HG02610 (cell line): ENCODE results near the gene PCBP4.
"Not testable (repeated sequence)": the region's sequence is repeated elsewhere in the genome, so short reads cannot be mapped to it uniquely, and the experiment has no call there.

Experiments used
- ATAC-seq: cut with Tn5 transposase; IDR thresholded peaks from one replicate; pipeline ENCODE4 v1.9.1; 2021; ENCODE audit warnings: mild to moderate bottlenecking, moderate library complexity; ENCODE audit not compliant: unreplicated experiment

PCBP4 gene

GRCh38 chr3:51995346-51996163 lies 28.3 kb upstream of the PCBP4 start, which contains the start of gene RPL29:
RPL29 (minus strand) TSS chr3:51995895; CDS start chr3:51995461, 434 bp downstream.
- ATAC-seq: peak; percentile 84

GRCh38 chr3:51994530-51994929 lies 27.3 kb upstream of the PCBP4 start:
- no peak for ATAC-seq

DNA sequence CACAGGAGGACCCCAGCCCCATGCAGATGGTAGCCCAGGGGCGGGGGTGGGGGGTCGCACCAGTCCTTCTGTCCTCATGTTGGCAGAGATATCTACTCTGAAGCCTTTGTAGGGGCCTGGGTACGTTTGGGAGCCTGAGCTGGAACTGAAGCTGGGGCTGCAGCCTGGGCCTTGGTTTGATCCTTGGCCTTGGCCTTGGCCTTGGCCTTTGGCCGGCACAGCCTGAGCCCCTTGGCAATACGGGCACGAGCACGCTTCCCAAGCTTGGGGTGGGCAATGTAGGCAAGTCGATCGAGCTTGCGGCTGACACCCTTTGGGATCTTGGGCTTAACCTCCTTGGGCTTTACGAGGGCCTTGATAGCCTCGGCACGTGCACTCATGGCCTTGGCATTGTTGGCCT lies 26.4 kb upstream of the PCBP4 start:
- not testable (repeated sequence) for ATAC-seq

- no peak for ATAC-seq
Observed at GRCh38 chr3:51992017-51992682, 24.9 kb upstream of the PCBP4 start.

DNA sequence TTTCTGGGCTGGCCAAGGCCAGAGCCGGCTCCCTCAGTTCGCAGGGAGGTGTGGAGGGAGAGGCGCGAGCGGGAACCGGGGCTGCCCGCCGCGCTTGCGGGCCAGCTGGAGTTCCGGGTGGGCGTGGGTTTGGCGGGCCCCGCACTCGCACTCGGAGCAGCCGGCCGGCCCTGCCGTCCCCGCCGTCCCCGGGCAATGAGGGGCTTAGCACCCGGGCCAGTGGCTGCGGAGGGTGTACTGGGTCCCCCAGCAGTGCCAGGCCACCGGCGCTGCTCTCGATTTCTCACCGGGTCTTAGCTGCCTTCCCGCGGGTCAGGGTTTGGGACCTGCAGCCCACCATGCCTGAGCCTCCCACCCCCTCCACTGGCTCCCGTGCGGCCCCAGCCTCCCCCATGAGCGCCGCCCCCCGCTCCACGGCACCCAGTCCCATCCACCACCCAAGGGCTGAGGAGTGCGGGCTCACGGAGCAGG lies 23.3 kb upstream of the PCBP4 start:
- not testable (repeated sequence) for ATAC-seq

- ATAC-seq: no peak
Observed at GRCh38 chr3:51988286-51989146, 21.3 kb upstream of the PCBP4 start.

DNA sequence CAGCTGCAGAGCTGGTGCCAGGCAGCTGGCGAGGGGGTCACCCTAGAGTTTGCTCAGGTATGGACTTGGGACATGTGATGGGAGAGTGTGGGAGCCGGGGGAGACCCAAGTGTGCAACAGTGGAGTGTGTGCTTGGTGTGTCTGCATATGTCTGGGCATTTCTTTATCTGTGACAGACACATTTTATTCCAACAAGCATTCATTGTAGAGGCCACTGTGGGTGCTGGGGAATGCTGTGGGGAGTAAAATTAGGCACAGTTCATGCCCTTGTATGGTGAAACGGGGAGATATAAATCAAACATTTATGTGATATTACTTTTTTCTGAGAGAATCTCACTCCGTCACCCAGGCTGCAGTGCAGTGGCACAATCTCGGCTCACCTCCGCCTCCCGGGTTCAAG lies 20.3 kb upstream of the PCBP4 start:
- ATAC-seq: no peak

DNA sequence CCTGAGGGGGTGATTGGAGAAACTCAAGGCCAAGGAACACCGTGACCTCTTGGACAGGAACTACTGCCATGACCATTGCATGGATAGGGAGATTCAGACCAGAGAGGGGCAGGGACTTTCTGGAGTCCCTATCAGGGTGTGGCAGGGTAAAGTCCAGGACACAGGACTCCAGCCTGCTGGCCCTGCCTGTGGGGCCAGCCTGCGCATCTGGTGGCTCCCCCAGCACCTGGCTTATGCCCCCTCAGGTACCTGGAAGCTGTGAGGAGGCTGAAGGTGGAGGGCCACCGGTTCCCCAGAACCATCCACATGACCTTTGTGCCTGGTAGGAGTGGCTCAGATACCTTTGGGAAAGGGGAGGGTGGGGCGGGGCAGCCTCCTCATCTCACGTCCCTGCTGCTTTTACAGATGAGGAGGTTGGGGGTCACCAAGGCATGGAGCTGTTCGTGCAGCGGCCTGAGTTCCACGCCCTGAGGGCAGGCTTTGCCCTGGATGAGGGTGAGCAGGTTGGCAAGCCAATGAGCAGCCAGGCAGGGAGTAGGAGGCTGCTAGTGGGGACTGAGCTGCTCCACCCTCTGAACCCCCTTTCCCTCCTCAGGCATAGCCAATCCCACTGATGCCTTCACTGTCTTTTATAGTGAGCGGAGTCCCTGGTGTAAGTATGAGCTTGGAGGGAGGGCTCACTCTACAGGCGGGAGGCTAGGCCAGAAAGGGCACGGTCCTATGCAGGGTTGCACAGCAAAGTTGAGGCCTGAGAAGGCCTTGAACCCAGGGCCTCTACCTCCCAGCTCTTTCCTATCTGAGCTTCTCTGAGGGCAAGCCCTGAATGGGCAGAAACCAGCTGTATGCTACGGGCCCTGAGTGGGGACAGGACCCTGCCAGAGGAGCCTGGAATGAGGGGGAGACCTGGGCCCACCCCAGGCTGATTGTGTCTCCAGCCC lies 19.0 kb upstream of the PCBP4 start:
- no peak for ATAC-seq

DNA sequence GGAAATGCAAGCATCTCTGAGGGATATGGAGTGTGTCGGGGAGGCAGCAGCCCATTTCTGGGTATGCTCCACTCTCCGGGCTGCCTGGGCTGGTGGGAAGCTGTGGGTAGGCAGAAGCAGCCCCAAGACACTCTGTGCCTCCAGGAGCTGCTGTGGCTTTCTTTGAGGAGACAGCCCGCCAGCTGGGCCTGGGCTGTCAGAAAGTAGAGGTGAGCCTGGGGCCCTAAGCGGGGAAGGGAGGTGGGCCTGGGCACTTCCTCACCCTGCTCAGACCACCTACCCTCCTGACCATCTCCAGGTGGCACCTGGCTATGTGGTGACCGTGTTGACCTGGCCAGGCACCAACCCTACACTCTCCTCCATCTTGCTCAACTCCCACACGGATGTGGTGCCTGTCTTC lies 17.8 kb upstream of the PCBP4 start:
- no peak for ATAC-seq

GRCh38 chr3:51984269-51984647 lies 17.0 kb upstream of the PCBP4 start:
- ATAC-seq: no peak

DNA sequence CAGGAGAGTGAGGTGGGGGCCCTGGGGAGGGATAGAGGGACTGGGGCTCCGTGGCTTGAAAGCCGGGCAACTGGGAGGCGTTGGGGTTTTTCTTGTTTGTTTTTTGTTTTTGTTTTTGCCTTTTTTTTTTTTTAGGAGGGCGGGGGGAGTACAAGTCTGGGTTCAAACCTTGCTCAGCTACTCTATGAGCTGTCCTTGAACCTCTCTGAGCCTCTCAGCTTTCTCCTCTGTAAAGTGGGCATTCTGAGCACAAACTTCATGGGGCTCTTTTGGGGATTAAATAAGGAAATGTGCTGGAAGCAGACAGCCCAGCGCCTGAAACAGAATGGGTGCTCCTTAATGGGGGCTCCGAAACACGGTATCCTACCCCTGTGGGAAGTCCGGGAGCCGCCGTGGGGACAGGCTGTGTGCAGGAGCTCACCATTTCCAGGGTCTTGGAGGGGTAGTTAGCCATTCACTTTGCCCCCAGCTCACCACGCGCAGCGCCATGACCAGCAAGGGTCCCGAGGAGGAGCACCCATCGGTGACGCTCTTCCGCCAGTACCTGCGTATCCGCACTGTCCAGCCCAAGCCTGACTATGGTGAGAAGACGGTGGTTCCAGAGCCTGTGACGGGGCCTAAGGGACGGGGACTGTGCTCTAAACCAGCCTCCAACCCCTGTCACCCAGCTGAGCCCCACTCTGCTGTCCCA lies 16.5 kb upstream of the PCBP4 start:
- no peak for ATAC-seq

DNA sequence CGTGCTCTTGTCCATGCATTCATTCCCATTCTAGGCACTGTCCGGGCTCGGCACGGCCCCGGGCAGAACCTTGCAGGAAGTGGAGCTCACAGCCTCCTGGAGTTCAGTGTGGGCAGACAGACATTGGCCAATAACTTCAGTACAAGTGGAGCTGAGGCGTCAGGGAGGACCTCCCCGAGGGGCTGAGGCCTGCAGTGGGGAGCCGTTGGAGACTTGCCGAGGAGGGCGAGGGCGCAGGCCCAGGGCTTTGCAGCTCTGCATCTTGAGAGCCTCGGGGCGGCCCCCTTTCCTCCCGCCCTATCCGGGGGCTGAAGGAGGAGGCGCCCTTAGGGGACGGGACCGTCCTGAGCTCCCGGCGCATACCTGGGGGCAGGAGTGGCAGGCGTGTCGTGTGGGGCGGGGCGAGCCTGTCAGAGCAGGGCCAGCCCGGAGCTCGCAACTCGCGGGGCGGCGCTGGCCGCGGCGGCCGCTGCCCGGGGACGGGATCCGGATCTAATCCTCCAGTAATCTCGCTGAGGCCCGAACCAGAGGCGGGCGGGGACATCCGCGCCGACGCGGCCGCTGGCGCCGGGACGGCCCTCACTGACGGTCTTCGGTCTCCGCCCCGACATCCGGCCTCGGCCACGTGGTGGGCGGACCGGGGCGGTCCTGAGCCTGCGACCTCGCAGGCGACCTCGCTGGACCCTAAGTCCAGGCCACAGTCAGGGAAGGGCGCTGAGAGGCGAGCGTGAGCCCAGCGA lies 15.8 kb upstream of the PCBP4 start, which contains the start of gene ACY1:
TSS of gene ACY1 (plus strand) at position 698 of the 740 bp plus-strand sequence. CDS start 530 bp downstream, outside the sequence.
- peak; percentile 70 for ATAC-seq

DNA sequence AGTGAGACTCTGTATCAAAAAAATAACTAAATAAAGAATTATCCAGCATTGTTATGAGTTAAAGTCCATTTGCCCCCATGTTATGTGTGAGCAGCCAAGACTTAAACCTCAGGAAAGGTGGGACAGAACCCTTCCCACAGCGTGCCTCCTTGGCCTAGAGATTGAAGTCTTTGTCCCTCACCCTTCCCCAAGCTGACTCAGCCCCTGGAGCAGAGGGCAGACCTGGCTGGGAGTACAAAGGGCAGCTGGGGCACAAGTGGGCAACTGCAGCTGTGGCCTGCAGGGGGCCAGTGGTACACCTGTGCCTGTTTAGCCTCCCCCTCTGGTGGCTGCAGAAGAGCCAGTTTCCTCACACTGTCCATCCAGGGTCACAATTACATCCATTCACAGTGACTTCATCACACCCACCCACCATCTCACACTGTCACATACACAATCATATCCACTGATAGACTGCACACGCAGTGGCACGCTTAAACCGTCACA lies 15.1 kb upstream of the PCBP4 start:
- ATAC-seq: peak; percentile 31

DNA sequence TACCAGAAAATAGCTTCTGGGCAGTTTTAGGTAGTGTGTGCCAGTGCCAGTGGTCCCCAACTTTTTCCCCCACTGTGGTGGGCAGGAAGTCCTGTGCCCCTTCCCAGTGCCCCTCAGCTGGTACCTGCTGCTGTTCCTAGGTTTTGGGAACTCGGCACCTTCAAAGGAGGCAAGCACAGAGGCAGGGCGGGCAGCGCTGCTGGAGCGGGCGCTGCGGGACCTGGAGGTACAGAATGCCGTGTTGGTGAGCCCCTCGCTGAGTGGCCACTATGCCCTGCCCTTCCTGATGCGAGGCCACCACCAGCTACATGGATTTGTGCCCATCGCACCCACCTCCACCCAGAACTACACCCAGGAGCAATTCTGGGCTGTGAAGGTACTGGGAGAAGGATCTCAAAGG lies 13.0 kb upstream of the PCBP4 start:
- ATAC-seq: no peak

DNA sequence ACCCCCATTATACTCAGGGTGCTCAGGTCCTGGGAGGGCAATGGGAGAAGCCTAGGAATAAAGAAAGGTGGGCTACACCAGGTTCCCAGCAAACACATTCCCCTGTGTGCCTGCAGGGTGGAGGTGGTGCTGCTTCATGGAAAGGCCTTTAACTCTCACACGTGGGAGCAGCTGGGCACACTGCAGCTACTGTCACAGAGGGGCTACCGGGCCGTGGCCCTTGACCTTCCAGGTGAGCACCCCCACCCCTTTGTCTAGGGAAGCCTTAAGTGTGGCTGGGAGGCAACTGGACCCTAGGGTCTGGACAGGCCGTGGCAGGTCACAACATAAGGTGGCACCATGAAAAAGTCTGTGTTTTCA lies 10.9 kb upstream of the PCBP4 start:
- ATAC-seq: no peak

GRCh38 chr3:51977446-51978142 lies 10.3 kb upstream of the PCBP4 start:
- no peak for ATAC-seq

- no peak for ATAC-seq
Observed at GRCh38 chr3:51975852-51976549, 8.7 kb upstream of the PCBP4 start.
